ENCODE measurements around the gene HEBP2.

- TF ChIP-seq, protein P1, sequence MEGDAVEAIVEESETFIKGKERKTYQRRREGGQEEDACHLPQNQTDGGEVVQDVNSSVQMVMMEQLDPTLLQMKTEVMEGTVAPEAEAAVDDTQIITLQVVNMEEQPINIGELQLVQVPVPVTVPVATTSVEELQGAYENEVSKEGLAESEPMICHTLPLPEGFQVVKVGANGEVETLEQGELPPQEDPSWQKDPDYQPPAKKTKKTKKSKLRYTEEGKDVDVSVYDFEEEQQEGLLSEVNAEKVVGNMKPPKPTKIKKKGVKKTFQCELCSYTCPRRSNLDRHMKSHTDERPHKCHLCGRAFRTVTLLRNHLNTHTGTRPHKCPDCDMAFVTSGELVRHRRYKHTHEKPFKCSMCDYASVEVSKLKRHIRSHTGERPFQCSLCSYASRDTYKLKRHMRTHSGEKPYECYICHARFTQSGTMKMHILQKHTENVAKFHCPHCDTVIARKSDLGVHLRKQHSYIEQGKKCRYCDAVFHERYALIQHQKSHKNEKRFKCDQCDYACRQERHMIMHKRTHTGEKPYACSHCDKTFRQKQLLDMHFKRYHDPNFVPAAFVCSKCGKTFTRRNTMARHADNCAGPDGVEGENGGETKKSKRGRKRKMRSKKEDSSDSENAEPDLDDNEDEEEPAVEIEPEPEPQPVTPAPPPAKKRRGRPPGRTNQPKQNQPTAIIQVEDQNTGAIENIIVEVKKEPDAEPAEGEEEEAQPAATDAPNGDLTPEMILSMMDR (IDR thresholded peaks at IDR 0.05): no peak
- no peak for TF ChIP-seq PBX3 (IDR thresholded peaks at IDR 0.05)
- TF ChIP-seq POLR2A (IDR thresholded peaks at IDR 0.05; ENCODE audit: low read length): no peak
- no peak for TF ChIP-seq BHLHE40 (IDR thresholded peaks at IDR 0.05; ENCODE audit: low read depth, low read length)
- no peak for TF ChIP-seq SMC3 (IDR thresholded peaks at IDR 0.05)
- TF ChIP-seq ZC3H11A (IDR thresholded peaks at IDR 0.05): no peak
- TF ChIP-seq PHF8 (IDR thresholded peaks at IDR 0.05; ENCODE audit: borderline replicate concordance, low read depth): no peak
- no peak for TF ChIP-seq MAZ (IDR thresholded peaks at IDR 0.05; ENCODE audit: borderline replicate concordance, low read depth, low read length)
- TF ChIP-seq, protein P2, sequence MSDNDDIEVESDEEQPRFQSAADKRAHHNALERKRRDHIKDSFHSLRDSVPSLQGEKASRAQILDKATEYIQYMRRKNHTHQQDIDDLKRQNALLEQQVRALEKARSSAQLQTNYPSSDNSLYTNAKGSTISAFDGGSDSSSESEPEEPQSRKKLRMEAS (IDR thresholded peaks at IDR 0.05): no peak
- no peak for TF ChIP-seq NR3C1 (IDR thresholded peaks at IDR 0.05)
- no peak for TF ChIP-seq POLR2AphosphoS2 (conservative IDR thresholded peaks at IDR 0.05; ENCODE audit: low read length)
- TF ChIP-seq, protein P3, sequence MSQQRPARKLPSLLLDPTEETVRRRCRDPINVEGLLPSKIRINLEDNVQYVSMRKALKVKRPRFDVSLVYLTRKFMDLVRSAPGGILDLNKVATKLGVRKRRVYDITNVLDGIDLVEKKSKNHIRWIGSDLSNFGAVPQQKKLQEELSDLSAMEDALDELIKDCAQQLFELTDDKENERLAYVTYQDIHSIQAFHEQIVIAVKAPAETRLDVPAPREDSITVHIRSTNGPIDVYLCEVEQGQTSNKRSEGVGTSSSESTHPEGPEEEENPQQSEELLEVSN (IDR thresholded peaks at IDR 0.05; ENCODE audit: borderline replicate concordance, low read depth): no peak
- TF ChIP-seq ZFP36 (IDR thresholded peaks at IDR 0.05; ENCODE audit: borderline replicate concordance, partially characterized antibody): no peak
- no peak for TF ChIP-seq RAD21 (conservative IDR thresholded peaks at IDR 0.05 in 1 of 2, IDR thresholded peaks at IDR 0.05 in 1 of 2)
Observed at GRCh38 chr6:138406443-138406842, 2.4 kb downstream of the HEBP2 start.
